Ishikawa (cell line): ENCODE results near the gene EEF1AKMT3.

ENCODE experiments used
- CEBPB ChIP-seq: IDR thresholded peaks from 2 replicates; pipeline ENCODE4 v1.6.1; 2012
- CREB1 ChIP-seq: IDR thresholded peaks from 2 replicates; pipeline ENCODE4 v1.6.1; 2012; ENCODE audit warnings: low read depth
- EGR1 ChIP-seq: IDR thresholded peaks from 2 replicates; pipeline ENCODE4 v1.6.1; 2012
- EP300 ChIP-seq: IDR thresholded peaks from 2 replicates; pipeline ENCODE4 v1.6.1; 2012; ENCODE audit warnings: borderline replicate concordance
- MAX ChIP-seq: IDR thresholded peaks from 2 replicates; pipeline ENCODE4 v1.6.1; 2012
- NFIC ChIP-seq: IDR thresholded peaks from 2 replicates; pipeline ENCODE4 v1.6.1; 2012
- RAD21 ChIP-seq: IDR thresholded peaks from 2 replicates; pipeline ENCODE4 v1.6.1; 2012; ENCODE audit warnings: low read depth
- REST ChIP-seq: IDR thresholded peaks from 2 replicates; pipeline ENCODE4 v1.6.1; 2012; ENCODE audit warnings: low read depth, mild to moderate bottlenecking
- TAF1 ChIP-seq: IDR thresholded peaks from 2 replicates; pipeline ENCODE4 v1.6.1; 2012; ENCODE audit warnings: low read depth, mild to moderate bottlenecking
- TCF12 ChIP-seq: IDR thresholded peaks from 2 replicates; pipeline ENCODE4 v1.6.1; 2012; ENCODE audit warnings: low read depth
- TEAD4 ChIP-seq: IDR thresholded peaks from 2 replicates; pipeline ENCODE4 v1.6.1; 2012
- USF1 ChIP-seq: IDR thresholded peaks from 2 replicates; pipeline ENCODE4 v1.6.1; 2012
- YY1 ChIP-seq: IDR thresholded peaks from 2 replicates; pipeline ENCODE4 v1.6.1; 2012; ENCODE audit warnings: low read depth
- ZBTB7A ChIP-seq: IDR thresholded peaks from 2 replicates; pipeline ENCODE4 v1.6.1; 2012; ENCODE audit warnings: low read depth

- TF ChIP-seq NFIC = no peak
- TF ChIP-seq EP300 = no peak
- TF ChIP-seq YY1 = no peak
- TF ChIP-seq TAF1 = no peak
- no peak for TF ChIP-seq EGR1
- no peak for TF ChIP-seq RAD21
- TF ChIP-seq CEBPB = no peak
- no peak for TF ChIP-seq MAX
- TF ChIP-seq CREB1 = no peak
- no peak for TF ChIP-seq USF1
- TF ChIP-seq REST = no peak
- TF ChIP-seq TCF12 = no peak
- peak; percentile 61; the same call in 1 of the 2 replicates for TF ChIP-seq ZBTB7A
- TF ChIP-seq TEAD4 = no peak
Measured at GRCh38 chr12:57765003-57765697, 7.3 kb upstream of the EEF1AKMT3 start.
